Gastrocnemius medialis (tissue), 4 donors: ENCODE results near the gene COA1.

Experiments
- CTCF ChIP-seq, 5 experiments: fragments of 450-650 bp in 3 of 5; fragments of 200-600 bp in 2 of 5; sonication (generic) in 2 of 5; IDR thresholded peaks in 4 of 5; conservative IDR thresholded peaks in 1 of 5; 1 replicate in 4 of 5; 2 replicates in 1 of 5; pipeline ENCODE4 v1.5.1; 2016 to 2019; ENCODE audit warnings: antibody characterized with exemption in 5 of 5, mild to moderate bottlenecking in 3 of 5, moderate library complexity in 3 of 5
- POLR2A ChIP-seq, 2 donors: fragments of 450-650 bp; IDR thresholded peaks; one replicate each; pipeline ENCODE4 v1.6.1; 2017; ENCODE audit warnings: antibody characterized with exemption in 2 of 2, mild to moderate bottlenecking in 2 of 2, moderate library complexity in 2 of 2

- TF ChIP-seq CTCF (IDR thresholded peaks at IDR 0.05 in 4 of 5, conservative IDR thresholded peaks at IDR 0.05 in 1 of 5) (no peak), POLR2A (IDR thresholded peaks at IDR 0.05) (no peak)
These were observed 54.5 kb downstream of the COA1 start for GRCh38 chr7:43674559-43675436.
